Astrocyte (in vitro differentiated cells and primary cell): ENCODE measurements around the gene TRMT61A. TPM values are rescaled to one million over a fixed set of nuclear protein-coding genes. Genes with fewer than 3 reads are reported as not detected.

ENCODE experiments used
- DNase-seq: peaks from one replicate; pipeline ENCODE4 v3.0.0-alpha.2; 2010; ENCODE audit warnings: low read depth
- FAIRE-seq: peaks from 2 replicates; lab custom pipeline; 2011; peaks lifted over from hg19 to GRCh38; lab: Jason Lieb, UNC
- H2AFZ ChIP-seq: 2 replicates; pipeline ENCODE4 v1.6.0; 2012; ENCODE audit warnings: low read depth, low read length, inconsistent platforms
- H3K27ac ChIP-seq: 2 replicates; pipeline ENCODE4 v1.5.1; 2011; ENCODE audit warnings: low read depth, low read length, inconsistent platforms
- H3K27me3 ChIP-seq: 2 replicates; pipeline ENCODE4 v1.6.0; 2011; ENCODE audit warnings: low read length, inconsistent platforms; ENCODE audit not compliant: insufficient read depth
- H3K36me3 ChIP-seq: 2 replicates; pipeline ENCODE4 v1.5.1; 2011; ENCODE audit warnings: low read length, inconsistent platforms; ENCODE audit not compliant: insufficient read depth
- H3K4me1 ChIP-seq: 2 replicates; pipeline ENCODE4 v1.5.1; 2011; ENCODE audit warnings: low read length, inconsistent platforms; ENCODE audit not compliant: insufficient read depth
- H3K4me2 ChIP-seq: 2 replicates; pipeline ENCODE4 v1.6.0; 2012; ENCODE audit warnings: low read length, inconsistent platforms
- H3K4me3 ChIP-seq: 2 replicates; pipeline ENCODE4 v1.5.1; 2011; ENCODE audit warnings: low read depth, mild to moderate bottlenecking, low read length, inconsistent platforms; ENCODE audit not compliant: insufficient read depth
- H3K79me2 ChIP-seq: 2 replicates; pipeline ENCODE4 v1.6.0; 2012; ENCODE audit warnings: mild to moderate bottlenecking, low read length, inconsistent platforms; ENCODE audit not compliant: insufficient read depth
- H3K9ac ChIP-seq: 2 replicates; pipeline ENCODE4 v1.6.0; 2012; ENCODE audit warnings: mild to moderate bottlenecking, low read length, inconsistent platforms
- H3K9me3 ChIP-seq: 2 replicates; pipeline ENCODE4 v1.5.1; 2012; ENCODE audit warnings: low read depth, mild to moderate bottlenecking, low read length, inconsistent platforms; ENCODE audit not compliant: insufficient read depth
- H4K20me1 ChIP-seq: 2 replicates; pipeline ENCODE4 v1.6.0; 2012; ENCODE audit warnings: low read length, inconsistent platforms; ENCODE audit not compliant: insufficient read depth
- H3K27ac Mint-ChIP-seq: one replicate; pipeline ENCODE4 v1.8.0; 2021; ENCODE audit warnings: mild to moderate bottlenecking, mixed read lengths; ENCODE audit not compliant: unreplicated experiment
- H3K27me3 Mint-ChIP-seq: one replicate; pipeline ENCODE4 v1.8.0; 2021; ENCODE audit warnings: low read depth, mixed read lengths; ENCODE audit not compliant: unreplicated experiment
- H3K36me3 Mint-ChIP-seq: one replicate; pipeline ENCODE4 v1.8.0; 2021; ENCODE audit warnings: low read depth, mixed read lengths; ENCODE audit not compliant: unreplicated experiment
- H3K4me1 Mint-ChIP-seq: one replicate; pipeline ENCODE4 v1.8.0; 2021; ENCODE audit warnings: low read depth, mixed read lengths; ENCODE audit not compliant: unreplicated experiment
- H3K4me3 Mint-ChIP-seq: one replicate; pipeline ENCODE4 v1.8.0; 2021; ENCODE audit warnings: mild to moderate bottlenecking, moderate library complexity, mixed read lengths; ENCODE audit not compliant: unreplicated experiment
- H3K9me3 Mint-ChIP-seq: one replicate; pipeline ENCODE4 v1.8.0; 2021; ENCODE audit warnings: mild to moderate bottlenecking, mixed read lengths; ENCODE audit not compliant: unreplicated experiment
- CTCF ChIP-seq: IDR thresholded peaks from 2 replicates; pipeline ENCODE4 v1.5.1; 2011; ENCODE audit warnings: low read depth, mild to moderate bottlenecking, inconsistent platforms, low read length, moderate library complexity; ENCODE audit not compliant: insufficient read depth
- EZH2 ChIP-seq: IDR thresholded peaks from 2 replicates; pipeline ENCODE4 v1.6.1; 2012; ENCODE audit warnings: mild to moderate bottlenecking, low read length, inconsistent platforms; ENCODE audit not compliant: insufficient read depth
- total RNA-seq: library from RNA; stranded (reverse); gene quantifications from 2 replicates; pipeline ENCODE4 v1.2.1, GENCODE V29; 2021

Gene TRMT61A
- total RNA-seq, 1 donor from 2014 or later: 12.4 TPM

- H3K27ac ChIP-seq: no peak overlapping the region
- DNase-seq: no peak
- H3K9ac ChIP-seq: no peak overlapping the region
These were observed 11.1 kb upstream of the TRMT61A start for GRCh38 chr14:103517721-103518421.

GRCh38 chr14:103518422-103519042, 10.5 kb upstream of the TRMT61A start:
- no peak overlapping the region for H3K27ac Mint-ChIP-seq
- no peak for FAIRE-seq

More at GRCh38 chr14:103517721-103518421, 11.1 kb upstream of the TRMT61A start:
- H3K36me3 ChIP-seq: no peaks in the 10 kb centered on the region
- peaks cover 61% of the 10 kb centered on the region for H4K20me1 ChIP-seq
- Mint-ChIP-seq H3K9me3 (no peaks in the 10 kb centered on the region), H3K27me3 (no peaks in the 10 kb centered on the region), H3K4me1 (peaks cover 21% of the 10 kb centered on the region), H3K27ac (peak overlapping the region; percentile 95), H3K4me3 (no peak overlapping the region), H3K36me3 (peaks cover 6% of the 10 kb centered on the region)
- H3K4me3 ChIP-seq: no peak overlapping the region
- H2AFZ ChIP-seq: no peak overlapping the region
- H3K4me1 ChIP-seq: peaks cover 35% of the 10 kb centered on the region
- FAIRE-seq: no peak
- H3K79me2 ChIP-seq: no peaks in the 10 kb centered on the region
- H3K9me3 ChIP-seq: no peaks in the 10 kb centered on the region
- peaks cover 3% of the 10 kb centered on the region for H3K27me3 ChIP-seq
- TF ChIP-seq CTCF (no peak), EZH2 (no peak)
- no peak overlapping the region for H3K4me2 ChIP-seq

More at GRCh38 chr14:103518422-103519042, 10.5 kb upstream of the TRMT61A start:
- H3K4me3 Mint-ChIP-seq: no peak overlapping the region
- peaks cover 3% of the 10 kb centered on the region for H3K36me3 Mint-ChIP-seq
- no peak overlapping the region for H3K27ac ChIP-seq
- peak; percentile 66 for TF ChIP-seq CTCF
- TF ChIP-seq EZH2: no peak
- H3K36me3 ChIP-seq: no peaks in the 10 kb centered on the region
- no peaks in the 10 kb centered on the region for H3K9me3 Mint-ChIP-seq
- H3K4me3 ChIP-seq: no peak overlapping the region
- H3K9ac ChIP-seq: no peak overlapping the region
- H3K4me2 ChIP-seq: peak overlapping the region; percentile 4
- no peaks in the 10 kb centered on the region for H3K9me3 ChIP-seq
- H3K27me3 Mint-ChIP-seq: peaks cover under 1% of the 10 kb centered on the region
- no peak overlapping the region for H2AFZ ChIP-seq
- no peaks in the 10 kb centered on the region for H3K79me2 ChIP-seq
- no peak for DNase-seq
- H3K27me3 ChIP-seq: peaks cover 10% of the 10 kb centered on the region
- H3K4me1 Mint-ChIP-seq: peaks cover 21% of the 10 kb centered on the region
- H4K20me1 ChIP-seq: peaks cover 56% of the 10 kb centered on the region
- peaks cover 34% of the 10 kb centered on the region for H3K4me1 ChIP-seq
